Astrocyte of the cerebellum (primary cell): Measurements from ENCODE around the gene ARID1B.

Experiments used
- DNase-seq: peaks from one replicate; pipeline ENCODE4 v3.0.0-alpha.2; 2011; ENCODE audit warnings: low read depth
- H3K4me3 ChIP-seq: 2 replicates; pipeline ENCODE4 v1.5.1; 2011; ENCODE audit warnings: mild to moderate bottlenecking, low read depth, low read length, moderate library complexity
- CTCF ChIP-seq: IDR thresholded peaks from 2 replicates; pipeline ENCODE4 v1.5.1; 2012; ENCODE audit warnings: low read length, low read depth, moderate library complexity, mild to moderate bottlenecking; ENCODE audit errors: missing control alignments
- in situ Hi-C: cut with HindIII; loops from 2 replicates; pipeline ENCODE4 v1.10.0; 2017; ENCODE audit warnings: low sequenced_read_pairs

The ARID1B gene

DNA sequence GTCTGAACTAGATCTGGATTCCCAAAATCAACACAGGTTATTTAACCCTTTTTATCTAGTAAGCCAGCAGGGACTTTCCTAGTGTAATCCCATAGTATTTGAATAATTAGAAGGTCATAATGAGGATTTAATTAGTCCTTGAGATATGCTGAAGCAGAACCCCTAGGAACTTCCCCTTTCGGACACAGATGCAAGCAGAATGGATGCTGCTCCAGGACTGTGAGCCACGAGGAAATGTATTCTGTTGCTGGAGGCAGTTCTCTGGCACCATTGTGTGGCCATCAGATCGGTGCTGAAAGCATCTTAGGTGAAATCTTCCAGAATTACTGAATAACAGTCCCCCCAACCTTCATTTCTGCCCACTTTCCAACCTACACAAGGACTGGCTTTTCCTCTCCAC lies 339.2 kb downstream of the ARID1B start:
- in situ Hi-C loops: no loop called here
- H3K4me3 ChIP-seq: no peak overlapping the region
- TF ChIP-seq CTCF: no peak
- DNase-seq: no peak

- no peak for TF ChIP-seq CTCF
- no peak for DNase-seq
- in situ Hi-C loops: no loop called here
- no peak overlapping the region for H3K4me3 ChIP-seq
Observed at GRCh38 chr6:157117431-157118095, 340.4 kb downstream of the ARID1B start.

DNA sequence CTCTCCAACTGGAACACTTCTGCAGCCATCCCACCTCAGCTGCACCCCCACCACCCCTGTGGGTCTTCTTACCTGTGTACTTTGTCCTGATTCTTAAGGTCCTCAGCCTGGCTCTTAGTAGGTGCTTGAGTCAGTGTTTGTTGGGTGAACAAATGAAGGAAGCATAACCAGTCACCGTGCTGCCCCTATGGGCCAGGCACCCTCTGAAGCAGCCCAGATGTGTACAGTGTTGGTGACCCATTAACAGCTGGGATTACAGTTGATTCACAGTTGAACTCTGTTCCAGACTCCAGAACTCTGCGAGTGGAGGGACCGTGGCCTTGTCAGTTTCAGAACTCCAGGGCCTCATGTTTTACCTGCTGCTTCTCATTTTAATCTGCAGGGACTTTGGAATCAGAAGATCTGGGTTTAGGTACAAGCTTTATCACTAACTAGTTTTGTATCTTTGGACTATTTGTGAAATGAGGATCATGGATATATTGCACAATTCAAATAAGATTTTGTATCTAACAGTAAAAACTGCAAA lies 342.4 kb downstream of the ARID1B start:
- TF ChIP-seq CTCF: no peak
- in situ Hi-C loops: no loop called here
- no peak overlapping the region for H3K4me3 ChIP-seq
- DNase-seq: no peak

DNA sequence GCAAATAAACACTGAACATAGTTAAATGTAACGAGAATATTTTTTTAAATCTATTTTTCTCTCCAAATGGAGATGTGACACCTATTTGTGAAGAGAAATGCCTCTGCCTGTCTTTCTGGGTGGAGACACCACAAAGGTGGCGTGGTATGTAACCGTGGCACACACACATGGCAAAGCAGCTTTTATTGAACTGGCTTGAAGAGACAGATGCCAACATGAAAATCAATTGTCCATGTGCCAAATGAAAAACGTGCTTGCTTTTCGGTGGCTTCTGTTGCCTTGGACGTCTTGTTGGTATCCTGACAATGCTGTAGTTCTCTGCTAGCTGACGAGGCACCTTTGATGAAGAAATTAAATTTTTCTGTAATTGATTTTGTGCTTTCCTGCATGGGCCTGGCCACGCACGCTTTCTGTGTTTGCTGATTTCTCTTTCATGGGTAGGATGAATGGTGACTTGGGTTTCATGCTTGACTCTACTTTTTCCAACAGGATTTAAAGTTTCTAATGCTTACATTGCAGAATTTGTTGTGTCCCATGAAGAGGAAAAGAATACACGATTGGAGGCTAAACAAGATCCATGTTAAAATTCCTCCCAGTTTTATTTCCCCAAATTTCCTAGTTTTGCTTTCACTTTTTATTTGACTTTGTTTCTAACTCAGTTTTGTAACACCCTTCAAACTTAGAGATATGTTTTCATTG lies 343.5 kb downstream of the ARID1B start:
- H3K4me3 ChIP-seq: no peak overlapping the region
- DNase-seq: no peak
- in situ Hi-C loops: no loop called here
- TF ChIP-seq CTCF: no peak

DNA sequence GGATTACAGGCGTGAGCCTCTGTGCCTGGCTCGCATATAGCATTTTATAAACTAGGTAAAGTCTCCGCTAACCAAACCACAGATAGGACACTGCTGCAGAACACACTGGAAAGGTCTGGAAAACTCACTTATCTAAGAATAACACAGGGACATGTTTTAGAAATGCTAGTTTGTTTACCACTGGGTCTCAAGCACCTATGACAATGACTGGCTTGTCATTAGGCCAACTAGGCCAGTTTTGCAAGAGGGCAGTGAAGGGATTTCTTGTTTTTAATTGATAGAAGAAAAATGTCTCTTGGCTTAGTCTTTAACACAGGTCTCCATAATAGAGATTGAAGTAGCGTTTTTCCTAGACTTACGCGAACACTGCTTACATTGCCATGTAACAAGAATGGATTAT lies 344.7 kb downstream of the ARID1B start:
- DNase-seq: no peak
- no peak overlapping the region for H3K4me3 ChIP-seq
- TF ChIP-seq CTCF: no peak
- in situ Hi-C loops: no loop called here

DNA sequence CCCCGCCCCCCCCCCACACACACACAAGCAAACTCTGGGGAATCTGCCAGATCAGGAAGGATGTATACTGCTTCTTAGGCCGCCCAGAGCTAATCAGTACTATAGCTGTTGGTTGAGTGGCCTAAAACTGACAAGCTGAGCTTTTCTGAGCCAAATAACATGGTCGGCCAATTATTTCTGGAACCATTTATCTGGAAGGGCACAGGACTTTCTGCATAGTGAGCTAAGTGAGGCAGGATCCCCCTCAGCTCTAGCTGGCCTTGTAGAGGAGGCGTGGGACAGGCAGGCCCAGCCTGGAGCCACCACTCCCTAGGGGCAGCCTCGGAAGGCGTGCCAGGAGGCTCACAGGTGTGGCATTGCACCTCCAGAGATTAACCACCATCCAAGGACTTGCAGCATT lies 346.1 kb downstream of the ARID1B start:
- in situ Hi-C loops: no loop called here
- no peak for TF ChIP-seq CTCF
- no peak overlapping the region for H3K4me3 ChIP-seq
- no peak for DNase-seq
